ENCODE data around the gene CFAP141. TPM values are rescaled to one million over a fixed set of nuclear protein-coding genes. Genes with fewer than 3 reads are reported as not detected.

The CFAP141 gene
- total RNA-seq, 2 donors from 2014 or later = not detected

DNA sequence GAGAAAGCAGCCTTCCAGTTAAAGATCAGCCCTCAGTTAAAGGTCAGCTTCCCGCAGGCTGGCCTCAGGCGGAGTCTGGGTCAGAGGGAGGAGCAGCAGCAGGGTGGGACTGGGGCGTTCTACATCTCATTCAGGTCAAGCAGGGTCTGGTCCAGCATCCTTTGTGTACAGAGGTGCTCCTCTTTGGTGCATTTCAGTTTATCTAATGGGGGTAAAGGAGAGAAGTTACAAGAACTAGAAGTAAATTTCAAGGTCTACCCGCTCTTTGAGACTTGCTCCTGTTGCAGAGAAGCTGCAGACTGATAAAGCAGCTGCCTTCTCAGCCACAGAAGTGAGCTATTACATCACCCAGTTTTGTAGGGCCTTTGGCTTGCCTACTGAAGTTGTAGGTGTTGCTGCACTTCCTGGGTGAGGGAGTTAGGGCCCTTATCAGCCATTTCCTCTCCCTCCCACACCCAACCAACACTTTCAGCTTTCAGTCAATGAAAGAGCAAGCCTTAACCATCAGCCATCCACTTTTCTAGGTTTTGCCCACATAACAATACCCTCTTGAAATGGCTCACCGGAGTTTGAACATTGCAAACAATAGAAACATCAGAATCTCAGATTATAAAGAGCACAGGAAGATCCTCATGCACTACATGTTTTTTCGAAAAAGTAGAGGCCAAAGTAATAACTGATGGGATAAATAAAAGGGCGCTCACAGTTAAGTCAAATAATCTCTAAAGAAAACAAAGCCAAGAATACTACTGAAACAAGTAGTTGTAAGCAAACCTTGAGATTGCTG lies 48.4 kb downstream of the CFAP141 start:
- Histone ChIP-seq H3K9me3 (no peaks in the 10 kb centered on the region), H3K4me1 (replicated peaks) (peaks cover 3% of the 10 kb centered on the region), H3K27me3 (replicated peaks; ENCODE audit: insufficient read depth) (no peaks in the 10 kb centered on the region), H3K36me3 (no peaks in the 10 kb centered on the region), H3K27ac (no peak overlapping the region), H3K4me3 (no peak overlapping the region)
- intact Hi-C loops (cut with DNase I) = no loop called here
- WGBS = 85% methylated on average over 7 of the region's 7 CpGs
- DNase-seq (ENCODE audit: low spot score) = no peak
- TF ChIP-seq, protein P1, sequence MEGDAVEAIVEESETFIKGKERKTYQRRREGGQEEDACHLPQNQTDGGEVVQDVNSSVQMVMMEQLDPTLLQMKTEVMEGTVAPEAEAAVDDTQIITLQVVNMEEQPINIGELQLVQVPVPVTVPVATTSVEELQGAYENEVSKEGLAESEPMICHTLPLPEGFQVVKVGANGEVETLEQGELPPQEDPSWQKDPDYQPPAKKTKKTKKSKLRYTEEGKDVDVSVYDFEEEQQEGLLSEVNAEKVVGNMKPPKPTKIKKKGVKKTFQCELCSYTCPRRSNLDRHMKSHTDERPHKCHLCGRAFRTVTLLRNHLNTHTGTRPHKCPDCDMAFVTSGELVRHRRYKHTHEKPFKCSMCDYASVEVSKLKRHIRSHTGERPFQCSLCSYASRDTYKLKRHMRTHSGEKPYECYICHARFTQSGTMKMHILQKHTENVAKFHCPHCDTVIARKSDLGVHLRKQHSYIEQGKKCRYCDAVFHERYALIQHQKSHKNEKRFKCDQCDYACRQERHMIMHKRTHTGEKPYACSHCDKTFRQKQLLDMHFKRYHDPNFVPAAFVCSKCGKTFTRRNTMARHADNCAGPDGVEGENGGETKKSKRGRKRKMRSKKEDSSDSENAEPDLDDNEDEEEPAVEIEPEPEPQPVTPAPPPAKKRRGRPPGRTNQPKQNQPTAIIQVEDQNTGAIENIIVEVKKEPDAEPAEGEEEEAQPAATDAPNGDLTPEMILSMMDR (IDR thresholded peaks at IDR 0.05) = no peak
- TF ChIP-seq POLR2A (IDR thresholded peaks at IDR 0.05) (no peak), POLR2AphosphoS5 (IDR thresholded peaks at IDR 0.05) (no peak)

DNA sequence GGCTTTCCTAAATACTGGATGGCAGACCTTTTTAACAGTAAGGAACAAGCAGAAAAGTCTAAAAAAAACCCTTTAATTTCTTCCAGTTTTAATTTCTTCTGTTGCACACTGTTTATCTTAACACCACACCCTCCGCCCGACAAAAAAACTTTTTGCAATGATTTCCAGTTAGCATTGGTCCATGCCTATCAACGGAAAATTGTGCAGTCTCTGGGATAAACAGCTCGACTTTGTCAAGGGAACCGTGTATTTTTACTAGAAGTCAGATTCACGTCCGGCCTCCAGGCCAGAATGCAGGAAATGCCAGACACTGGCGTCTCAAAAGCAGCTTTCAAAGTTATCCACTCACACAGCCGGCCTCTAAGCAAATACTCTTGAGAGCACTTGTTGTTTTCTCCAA lies 50.9 kb downstream of the CFAP141 start:
- WGBS = 17% methylated on average over 9 of the region's 9 CpGs
- peak; percentile 17 for DNase-seq (ENCODE audit: low spot score)
- H3K27ac ChIP-seq = peak overlapping the region; percentile 9 to 51
- H3K9me3 ChIP-seq = no peaks in the 10 kb centered on the region
- no peaks in the 10 kb centered on the region for H3K27me3 ChIP-seq (replicated peaks; ENCODE audit: insufficient read depth)
- peaks cover 3% of the 10 kb centered on the region for H3K4me1 ChIP-seq (replicated peaks)
- peak; percentile 11 for TF ChIP-seq POLR2AphosphoS5 (IDR thresholded peaks at IDR 0.05)
- TF ChIP-seq, protein P1 (IDR thresholded peaks at IDR 0.05) = no peak
- H3K4me3 ChIP-seq = no peak overlapping the region
- intact Hi-C loops (cut with DNase I) = no loop called here
- H3K36me3 ChIP-seq = no peaks in the 10 kb centered on the region

DNA sequence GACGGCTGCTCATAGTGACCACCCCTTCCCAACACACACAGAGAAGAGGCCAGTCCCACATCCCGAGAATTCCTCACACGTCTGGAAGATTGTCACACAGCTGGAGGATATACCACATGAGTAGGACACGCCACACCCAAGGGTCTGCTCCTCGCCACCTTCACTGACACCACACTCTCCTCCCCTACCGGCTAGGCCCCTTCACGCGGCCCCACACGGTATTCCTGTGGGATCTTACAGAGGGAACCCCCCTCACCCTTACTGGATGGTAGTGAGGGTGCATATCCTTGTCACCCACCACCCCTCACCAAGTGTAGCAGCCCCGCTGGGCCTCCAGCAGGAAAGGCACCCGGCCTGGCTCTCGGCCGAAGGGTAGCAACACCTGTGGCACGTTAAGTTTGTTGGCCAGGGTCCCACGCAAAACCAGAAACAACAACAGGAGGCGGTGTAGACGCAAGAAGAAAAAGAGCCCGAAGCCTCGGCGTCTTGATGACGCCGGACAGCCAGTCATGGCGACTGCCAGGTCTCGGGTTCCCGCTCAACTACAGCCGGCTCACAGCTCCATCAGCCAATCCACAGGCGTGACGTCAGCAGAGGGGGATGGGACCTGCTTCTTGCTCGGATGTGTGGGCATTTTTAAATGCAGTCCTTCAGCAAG lies 51.5 kb downstream of the CFAP141 start, which contains the start of gene NUP210L:
Gene NUP210L, minus strand, starts transcription at position 540 of the 658 bp plus-strand sequence.
- peak; percentile 6 for DNase-seq (ENCODE audit: low spot score)
- Histone ChIP-seq H3K27me3 (replicated peaks; ENCODE audit: insufficient read depth) (no peaks in the 10 kb centered on the region), H3K27ac (peak within 1 kb of the TSS; percentile 9 to 51), H3K36me3 (no peaks in the 10 kb centered on the region), H3K9me3 (no peaks in the 10 kb centered on the region), H3K4me3 (no peak within 1 kb of the TSS), H3K4me1 (replicated peaks) (peaks cover 3% of the 10 kb centered on the region)
- no peak for TF ChIP-seq POLR2AphosphoS5 (IDR thresholded peaks at IDR 0.05)
- no peak for TF ChIP-seq POLR2A (IDR thresholded peaks at IDR 0.05)
- TF ChIP-seq, protein P1 (IDR thresholded peaks at IDR 0.05) = no peak
- WGBS = 79% methylated on average over 29 of the region's 29 CpGs
- intact Hi-C loops (cut with DNase I) = no loop called here

DNA sequence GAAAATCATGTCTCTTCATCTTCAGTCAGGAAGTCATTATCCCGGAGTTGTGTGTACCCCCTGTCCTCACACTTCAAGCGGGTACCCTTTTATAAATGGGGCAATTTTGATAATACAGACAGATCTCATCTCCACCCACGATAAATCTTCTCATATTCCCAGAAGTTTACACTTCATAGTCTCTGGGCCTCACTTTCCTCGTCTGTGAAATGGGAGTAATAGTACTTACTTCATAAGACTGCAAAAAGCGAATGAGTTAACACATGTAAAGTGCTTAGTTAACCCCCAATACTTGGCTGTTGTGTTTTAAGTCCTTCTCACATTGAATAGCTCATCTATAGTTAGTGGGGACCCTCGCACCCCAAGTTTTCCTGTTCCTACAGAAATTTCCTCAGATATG lies 52.1 kb downstream of the CFAP141 start:
- no peak for DNase-seq (ENCODE audit: low spot score)
- no peaks in the 10 kb centered on the region for H3K36me3 ChIP-seq
- WGBS = 97% methylated on average over 6 of the region's 6 CpGs
- intact Hi-C loops (cut with DNase I) = no loop called here
- H3K9me3 ChIP-seq = no peaks in the 10 kb centered on the region
- H3K4me3 ChIP-seq = no peak overlapping the region
- no peak overlapping the region for H3K27ac ChIP-seq
- no peaks in the 10 kb centered on the region for H3K27me3 ChIP-seq (replicated peaks; ENCODE audit: insufficient read depth)
- TF ChIP-seq POLR2AphosphoS5 (IDR thresholded peaks at IDR 0.05) = no peak
- TF ChIP-seq, protein P1 (IDR thresholded peaks at IDR 0.05) = no peak
- no peak for TF ChIP-seq POLR2A (IDR thresholded peaks at IDR 0.05)
- peaks cover 3% of the 10 kb centered on the region for H3K4me1 ChIP-seq (replicated peaks)
